Activated CD4-positive, alpha-beta T cell treated with anti-CD3 and anti-CD28 coated beads, Interleukin-2, amount 50 U/mL, for 1 hour (primary cell): ENCODE measurements around the gene TLL2.

Source experiments
- DNase-seq: peaks from one replicate; pipeline ENCODE4 v3.0.0-alpha.2; 2020

TLL2 gene

GRCh38 chr10:96420228-96421009, 93.3 kb downstream of the TLL2 start:
- no peak for DNase-seq

- no peak for DNase-seq
Observed at GRCh38 chr10:96419351-96419750, 94.4 kb downstream of the TLL2 start.

GRCh38 chr10:96418582-96418981, 95.1 kb downstream of the TLL2 start:
- DNase-seq = no peak

DNA sequence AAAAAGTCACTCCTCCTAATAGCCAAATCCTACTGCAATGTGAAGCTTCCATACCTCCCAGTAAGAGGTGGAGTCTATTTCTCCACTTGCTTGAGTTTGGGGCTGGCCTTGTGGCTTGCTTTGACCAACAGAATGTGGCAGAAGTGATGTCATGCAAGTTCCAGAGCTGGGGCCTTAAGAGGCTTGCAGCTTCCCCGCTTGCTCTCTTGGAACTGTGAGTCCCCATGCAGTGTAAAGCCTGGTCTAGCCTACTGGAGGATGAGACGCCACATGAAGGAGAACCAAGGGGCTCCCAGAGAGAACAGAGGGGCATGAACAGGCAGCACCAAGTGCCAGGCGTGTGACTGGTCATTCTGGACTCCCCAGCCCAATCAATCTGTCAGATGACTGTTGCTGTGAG, 96.3 kb downstream of the TLL2 start:
- DNase-seq = no peak

DNA sequence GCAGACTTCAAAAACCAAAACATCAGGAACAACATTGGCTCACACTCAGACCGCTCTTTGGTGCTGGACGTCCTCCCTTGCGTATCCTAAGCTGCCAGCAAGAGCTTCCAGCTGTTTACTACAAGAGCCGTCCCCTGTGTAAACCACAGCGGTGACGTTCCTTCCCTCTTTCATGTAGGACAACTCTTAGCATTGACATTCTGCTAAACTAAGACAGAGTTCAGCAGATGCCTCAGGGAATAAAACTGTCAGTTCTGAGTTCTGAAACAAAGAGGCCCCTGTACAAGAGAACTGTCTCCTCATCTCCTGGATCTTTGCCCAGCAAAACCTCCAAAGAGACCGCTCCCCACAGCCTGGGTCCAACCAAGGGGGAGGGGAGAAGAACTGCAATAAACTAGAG, 97.1 kb downstream of the TLL2 start:
- no peak for DNase-seq

GRCh38 chr10:96415891-96416554, 97.7 kb downstream of the TLL2 start:
- DNase-seq = no peak

DNA sequence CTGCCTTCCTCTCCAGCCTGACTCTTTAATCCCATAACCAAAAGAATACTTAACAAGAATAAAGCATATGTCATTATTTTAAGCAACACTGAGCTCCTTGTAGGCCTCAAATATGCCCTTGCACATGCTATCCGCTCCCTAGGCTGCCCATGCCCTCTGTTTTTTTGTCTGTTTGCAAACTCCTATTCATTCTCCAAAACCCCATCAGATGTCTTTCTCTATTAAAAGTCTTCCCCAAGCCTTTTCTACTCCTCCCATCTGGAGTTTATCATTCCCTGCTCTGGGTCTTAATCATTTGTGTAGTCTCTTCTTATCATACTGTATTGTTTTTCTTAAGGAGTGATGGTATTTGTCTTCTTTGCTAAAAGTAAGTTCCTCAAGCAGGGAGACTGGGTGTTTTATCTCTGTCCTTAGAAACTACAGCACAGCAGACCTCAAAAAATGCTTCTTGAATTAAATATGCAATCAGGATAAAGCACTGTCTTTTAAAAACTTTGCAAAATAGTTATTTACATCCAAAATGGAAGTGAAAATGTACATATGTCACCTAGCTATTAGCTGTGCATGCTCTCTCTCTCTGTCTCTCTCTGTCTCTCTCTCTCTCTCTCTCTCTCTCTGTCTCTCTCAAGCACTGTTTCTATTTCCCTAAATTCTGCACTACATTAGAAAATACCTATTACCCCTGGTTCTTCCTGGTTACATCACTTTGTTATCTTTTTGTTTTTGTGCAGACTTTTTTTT, 98.4 kb downstream of the TLL2 start:
- no peak for DNase-seq

GRCh38 chr10:96414303-96414702, 99.4 kb downstream of the TLL2 start:
- DNase-seq = no peak

DNA sequence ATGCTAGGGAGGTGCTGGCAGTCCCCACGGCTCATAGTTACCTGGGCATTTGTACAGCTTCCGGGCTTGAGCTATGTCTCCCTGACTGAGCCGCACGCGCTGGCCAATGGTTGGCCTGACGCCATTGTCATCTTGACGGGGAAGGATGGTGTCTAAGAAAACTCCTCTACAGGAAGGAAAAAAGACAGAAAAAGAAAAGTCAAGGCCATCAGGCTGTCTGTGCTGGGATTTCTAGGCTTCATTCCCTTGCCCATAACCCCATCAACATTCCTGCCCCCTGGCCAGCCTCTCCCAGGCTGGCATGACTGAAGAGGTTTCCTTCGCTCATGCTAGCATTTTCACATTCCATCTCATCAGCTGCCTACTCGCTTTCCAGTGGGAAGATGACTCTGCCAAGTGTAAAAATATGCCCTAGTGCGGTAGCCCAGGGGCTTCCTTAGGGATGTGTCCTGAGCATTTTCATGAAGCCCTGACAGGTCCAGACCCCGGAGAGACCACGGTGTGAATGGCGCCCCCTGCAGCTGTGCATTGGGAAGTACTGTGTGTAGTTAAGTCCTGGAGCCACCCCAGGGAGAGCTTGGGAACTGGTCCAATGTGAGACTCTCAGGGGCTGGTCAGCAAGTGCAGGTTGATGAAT, 100.5 kb downstream of the TLL2 start:
- DNase-seq = no peak

- DNase-seq = no peak
Observed at GRCh38 chr10:96411716-96412320, 101.9 kb downstream of the TLL2 start.

DNA sequence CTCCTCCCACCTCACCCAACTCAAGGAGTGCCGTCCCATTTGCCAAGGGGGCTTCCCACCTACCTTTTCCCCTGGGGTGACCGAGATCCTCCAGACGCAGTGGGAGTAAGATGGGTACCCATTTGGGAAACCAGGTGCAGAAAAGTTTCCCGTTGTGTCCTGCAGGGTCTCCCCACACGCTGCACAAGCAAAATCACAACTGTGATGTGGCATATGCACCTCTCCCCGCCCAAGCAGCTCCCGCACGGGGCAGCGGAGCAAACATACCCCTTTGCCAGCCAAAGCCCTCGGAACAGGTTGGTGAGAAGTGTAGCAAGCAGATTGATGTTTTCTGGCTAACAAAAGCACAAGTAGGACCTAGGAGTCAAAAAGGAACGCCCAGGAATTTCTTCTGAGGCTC, 103.4 kb downstream of the TLL2 start:
- DNase-seq = no peak

DNA sequence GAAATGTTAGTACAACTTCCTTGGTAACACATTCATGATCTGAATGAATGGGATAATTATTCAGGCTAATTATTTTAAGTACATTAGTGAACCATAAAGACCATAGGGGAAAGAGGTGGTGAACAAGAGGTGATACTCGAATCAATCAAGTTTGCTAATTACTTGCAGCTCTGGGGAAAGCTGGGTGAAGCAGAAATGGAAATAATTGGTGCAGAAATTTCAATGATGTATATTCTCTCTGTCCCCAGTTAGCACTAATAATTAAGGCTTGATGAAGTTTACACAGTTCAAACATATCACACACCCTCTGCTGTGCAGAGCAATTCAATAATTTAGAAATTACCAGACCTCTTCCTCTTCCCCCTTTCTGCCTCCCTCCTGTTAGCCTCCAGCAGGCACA, 105.5 kb downstream of the TLL2 start:
- DNase-seq = no peak

- no peak for DNase-seq
Observed at GRCh38 chr10:96407560-96408069, 106.1 kb downstream of the TLL2 start.

DNA sequence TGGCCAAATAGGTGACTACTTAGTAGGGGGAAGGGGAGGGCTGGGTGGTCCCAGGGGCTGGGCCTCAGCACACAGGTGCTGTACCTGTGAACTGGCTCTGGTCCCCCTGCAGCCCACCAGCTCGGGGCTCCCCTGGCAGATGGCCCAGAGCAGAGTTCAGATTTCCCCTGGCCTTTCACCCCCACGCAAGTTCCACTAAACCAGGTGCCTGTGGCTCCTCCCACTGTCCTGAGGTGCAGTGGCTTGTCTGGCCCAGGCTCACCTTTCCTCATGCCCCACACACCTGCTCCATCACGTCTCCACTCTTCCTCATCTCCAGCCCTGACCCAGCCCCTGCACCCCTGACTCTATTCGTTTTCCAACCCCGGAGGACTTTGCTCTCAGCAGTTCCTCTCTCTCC, 107.6 kb downstream of the TLL2 start:
- DNase-seq = no peak

GRCh38 chr10:96402417-96403305, 111.1 kb downstream of the TLL2 start:
- DNase-seq = no peak

- no peak for DNase-seq
Observed at GRCh38 chr10:96401036-96401435, 112.7 kb downstream of the TLL2 start.

DNA sequence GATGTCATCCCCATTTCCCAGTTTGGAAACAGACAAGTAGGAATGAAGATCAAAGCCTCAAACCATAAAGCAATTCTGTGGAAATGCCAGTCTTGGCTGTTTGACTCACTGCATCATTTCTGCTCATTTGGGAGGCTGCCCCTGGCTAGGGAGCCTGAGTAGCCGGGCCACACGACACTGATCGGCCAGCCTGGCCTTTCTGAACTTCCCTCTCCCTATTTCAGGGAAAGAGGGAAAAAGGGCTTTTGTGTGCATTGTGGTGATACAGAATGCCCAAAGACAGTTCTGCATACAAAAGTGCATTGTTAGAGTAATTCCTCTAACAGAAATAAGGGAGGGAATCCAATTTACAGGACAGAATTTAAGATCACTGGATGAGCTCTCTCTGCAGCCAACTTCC, 113.3 kb downstream of the TLL2 start:
- DNase-seq = no peak

- no peak for DNase-seq
Observed at GRCh38 chr10:96397902-96398301, 115.8 kb downstream of the TLL2 start.

GRCh38 chr10:96395931-96396877, 117.5 kb downstream of the TLL2 start:
- DNase-seq = peak; percentile 48

DNA sequence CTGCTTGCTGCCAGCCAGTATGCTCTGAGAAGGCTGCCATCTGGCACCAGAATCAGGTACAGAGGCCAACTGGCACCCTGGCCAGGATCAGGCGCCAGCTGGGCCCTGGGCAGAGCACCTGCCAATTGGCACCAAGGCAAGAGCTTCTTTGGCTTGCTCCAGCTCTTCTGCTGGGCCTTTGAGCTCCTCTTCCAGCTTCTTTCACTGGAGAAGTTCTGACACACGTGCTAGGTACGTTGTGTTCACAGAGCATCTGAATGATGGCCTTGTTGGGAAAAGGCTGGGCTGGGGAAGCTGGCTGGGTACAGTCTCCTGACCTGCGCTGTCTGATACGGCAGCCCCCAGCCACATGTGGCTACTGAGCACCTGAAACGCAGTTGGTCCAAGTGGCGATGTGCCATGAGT, 123.3 kb downstream of the TLL2 start:
- DNase-seq = no peak

DNA sequence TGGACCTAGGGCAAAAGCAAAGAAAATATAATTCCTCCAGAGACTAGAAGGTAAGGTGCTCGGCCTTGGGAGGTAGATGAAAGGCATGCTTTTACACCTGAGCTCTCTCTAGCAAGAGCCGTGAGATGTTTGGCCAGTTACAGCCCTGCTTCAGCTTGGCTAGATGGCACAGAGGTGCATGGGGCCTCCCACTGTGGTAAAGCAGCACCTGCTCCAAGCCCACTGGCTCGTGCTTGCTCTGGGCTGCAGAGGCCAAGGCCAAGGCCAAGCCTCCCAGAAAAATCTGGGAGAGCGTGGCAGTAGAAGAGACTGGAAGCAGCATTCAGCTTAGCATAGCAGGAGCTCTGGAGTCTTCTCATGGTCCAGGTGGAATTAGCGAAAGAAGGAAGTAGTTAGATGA, 123.9 kb downstream of the TLL2 start:
- no peak for DNase-seq
